AML-193 (cell line): ENCODE measurements around the gene NDOR1.

Experiments
- DNase-seq, 2 experiments: peaks; one replicate each; lab custom pipeline; 2025; lab: John Stamatoyannopoulos, UW

NDOR1 gene

DNA sequence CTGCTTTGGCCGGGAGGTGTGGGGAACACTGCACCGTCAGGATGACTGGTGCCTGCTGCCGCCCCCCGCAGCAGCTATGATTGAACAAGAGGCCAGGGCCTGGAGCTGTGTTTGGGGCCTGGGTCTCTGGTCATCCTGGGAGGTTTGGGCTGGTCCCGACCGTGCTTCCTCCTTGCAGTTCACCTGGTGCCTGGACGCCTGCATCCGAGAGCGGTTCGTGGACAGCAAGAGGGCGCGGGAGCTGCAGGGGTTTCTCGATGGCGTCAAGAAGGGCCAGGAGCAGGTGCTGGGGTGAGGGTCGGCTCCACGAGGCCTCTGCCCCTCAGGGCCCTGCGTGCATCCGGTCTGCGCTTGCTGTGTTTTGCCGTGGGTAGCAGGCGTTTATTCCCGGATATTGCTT is 58.6 kb downstream of the NDOR1 start:
- no peak for DNase-seq

DNA sequence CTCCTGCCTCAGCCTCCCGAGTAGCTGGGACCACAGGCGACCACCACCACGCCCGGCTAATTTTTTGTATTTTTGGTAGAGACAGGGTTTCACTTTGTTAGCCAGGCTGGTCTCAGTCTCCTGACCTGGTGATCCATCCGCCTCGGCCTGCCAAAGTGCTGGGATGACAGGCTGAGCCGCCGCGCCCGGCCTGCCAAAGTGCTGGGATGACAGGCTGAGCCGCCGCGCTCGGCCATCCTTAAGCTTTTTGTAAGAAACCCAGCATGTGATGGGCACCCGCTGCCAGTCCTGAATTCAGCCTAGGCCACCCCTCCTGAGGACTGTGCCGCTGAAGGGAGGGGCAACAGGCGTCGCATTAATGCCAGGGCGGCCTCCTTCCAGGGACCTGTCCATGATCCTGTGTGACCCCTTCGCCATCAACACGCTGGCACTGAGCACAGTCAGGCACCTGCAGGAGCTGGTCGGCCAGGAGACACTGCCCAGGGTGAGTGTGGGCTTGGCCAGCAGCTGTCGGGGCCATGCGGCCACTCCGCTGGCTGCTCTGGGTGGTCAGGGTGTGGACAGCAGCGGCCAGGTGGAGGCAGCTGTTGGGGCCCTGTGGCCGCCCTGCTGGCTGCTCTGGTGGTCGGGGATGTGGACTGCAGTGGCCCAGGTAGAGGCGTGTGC is 60.1 kb downstream of the NDOR1 start:
- no peak for DNase-seq

DNA sequence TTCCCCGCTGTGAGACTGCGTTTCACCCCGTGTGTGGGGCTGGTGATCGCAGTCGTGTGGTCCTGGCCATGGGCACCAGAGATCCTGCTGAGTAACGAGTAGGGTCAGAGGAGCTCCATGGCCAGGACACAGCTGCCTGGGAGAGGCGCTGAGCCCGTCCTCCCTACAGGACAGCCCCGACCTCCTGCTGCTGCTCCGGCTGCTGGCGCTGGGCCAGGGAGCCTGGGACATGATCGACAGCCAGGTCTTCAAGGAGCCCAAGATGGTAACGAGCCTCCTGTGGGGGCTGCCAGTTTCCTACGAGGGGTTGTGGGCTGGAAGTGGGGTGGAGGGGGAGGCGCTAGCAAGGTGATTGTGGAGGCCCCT is 60.6 kb downstream of the NDOR1 start:
- no peak for DNase-seq
